GM18508 (cell line): ENCODE data around the gene CDPF1.

Experiments
- ATAC-seq: cut with Tn5 transposase; IDR thresholded peaks from one replicate; pipeline ENCODE4 v1.9.1; 2021; ENCODE audit warnings: moderate number of reproducible peaks; ENCODE audit not compliant: insufficient read depth, unreplicated experiment

CDPF1 gene, protein sequence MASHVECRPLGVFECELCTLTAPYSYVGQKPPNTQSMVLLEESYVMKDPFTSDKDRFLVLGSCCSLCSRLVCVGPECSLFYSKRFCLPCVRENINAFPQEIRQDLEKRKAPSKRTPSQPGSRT

DNA sequence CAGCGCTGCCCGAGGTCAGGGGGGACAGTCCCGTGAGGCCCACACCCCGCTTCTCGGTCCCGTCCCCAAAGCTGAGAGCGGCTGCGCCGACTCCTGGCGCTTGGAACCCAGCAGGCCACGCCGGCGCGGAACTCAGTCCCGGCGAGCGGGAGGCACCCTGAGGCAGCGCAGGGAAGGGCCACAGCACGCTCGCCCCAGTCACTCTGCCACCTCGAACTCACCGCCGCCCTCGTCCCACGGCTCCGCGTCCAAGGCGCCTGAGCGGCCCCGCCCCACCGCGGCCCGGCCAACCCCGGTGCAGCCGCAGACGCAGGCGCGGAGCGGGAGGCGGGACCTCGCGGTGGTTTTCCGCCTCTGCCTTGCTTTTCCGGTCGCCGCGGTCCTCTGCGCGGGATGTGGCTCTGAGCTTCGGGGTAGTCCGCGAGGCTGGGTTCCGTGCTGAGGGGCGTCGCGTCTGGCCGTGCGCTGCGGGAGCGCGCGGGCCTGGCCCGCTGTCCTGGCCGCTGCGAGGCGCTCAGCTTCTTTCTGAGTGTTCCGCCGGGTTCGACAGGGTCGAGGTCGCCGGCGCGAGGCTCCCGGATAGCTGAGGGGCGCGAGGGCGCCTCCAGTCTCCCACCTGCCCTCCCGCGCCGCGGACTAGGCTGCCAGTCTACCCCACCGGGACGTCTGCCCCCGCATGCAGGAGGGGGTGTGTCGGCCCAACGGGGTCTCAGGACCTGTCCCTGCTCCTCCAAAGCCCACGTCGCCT is at the start of gene CDPF1:
Gene CDPF1 (minus strand): TSS at position 259 of the 748 bp plus-strand sequence. CDS start 2,009 bp downstream, outside the sequence.
- peak; percentile 39 for ATAC-seq

DNA sequence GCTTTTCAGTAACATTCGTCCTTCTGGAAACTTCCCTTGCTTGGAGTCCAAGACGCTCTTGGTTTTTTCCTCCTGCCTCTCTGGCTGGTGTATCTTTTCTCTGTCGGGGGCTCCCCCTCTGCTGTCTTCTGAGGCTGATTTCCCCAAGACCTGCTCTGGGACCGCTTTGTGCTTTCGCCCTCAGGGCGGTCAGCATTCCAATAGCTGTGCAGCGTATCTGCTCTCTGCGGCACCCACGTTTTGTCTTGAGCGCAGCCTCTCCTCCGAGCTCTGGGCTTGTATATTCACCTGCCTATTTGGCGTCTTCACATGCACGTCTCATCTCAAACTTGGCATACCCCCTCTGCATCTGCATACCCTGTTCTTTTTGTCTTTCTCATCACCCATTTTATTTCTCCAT is 49.0 kb upstream of the CDPF1 start:
- ATAC-seq = no peak

DNA sequence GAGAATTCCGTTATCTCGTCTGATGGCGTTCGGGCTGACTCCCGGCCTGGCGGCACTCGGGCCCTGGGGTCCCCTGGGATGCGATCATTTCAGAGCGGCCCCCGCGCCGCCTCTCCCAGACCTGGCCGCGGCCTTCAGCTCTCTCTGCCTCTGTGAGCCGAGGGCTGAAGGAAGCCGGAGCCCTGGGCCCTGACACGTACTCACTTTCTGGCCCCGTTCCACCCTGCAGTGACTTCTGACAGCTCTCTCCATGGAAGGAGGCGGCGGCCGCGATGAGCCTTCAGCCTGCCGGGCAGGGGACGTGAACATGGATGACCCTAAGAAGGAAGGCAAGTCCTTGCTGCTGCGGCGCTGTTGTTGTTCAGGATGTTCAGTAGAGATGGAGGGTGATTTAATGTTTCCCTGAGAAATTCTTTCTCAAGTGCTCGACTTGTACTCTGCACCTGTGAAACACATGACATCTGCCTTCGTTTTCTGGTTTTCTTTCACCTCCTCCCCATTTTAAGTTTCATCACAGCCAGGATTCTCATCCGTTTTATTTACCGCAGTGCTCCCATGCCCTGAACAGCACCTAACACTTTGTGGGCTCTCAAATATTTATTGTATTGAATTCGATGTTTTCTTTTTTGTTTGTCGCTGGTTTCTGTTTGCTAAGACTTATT is 47.2 kb upstream of the CDPF1 start:
- ATAC-seq = no peak

DNA sequence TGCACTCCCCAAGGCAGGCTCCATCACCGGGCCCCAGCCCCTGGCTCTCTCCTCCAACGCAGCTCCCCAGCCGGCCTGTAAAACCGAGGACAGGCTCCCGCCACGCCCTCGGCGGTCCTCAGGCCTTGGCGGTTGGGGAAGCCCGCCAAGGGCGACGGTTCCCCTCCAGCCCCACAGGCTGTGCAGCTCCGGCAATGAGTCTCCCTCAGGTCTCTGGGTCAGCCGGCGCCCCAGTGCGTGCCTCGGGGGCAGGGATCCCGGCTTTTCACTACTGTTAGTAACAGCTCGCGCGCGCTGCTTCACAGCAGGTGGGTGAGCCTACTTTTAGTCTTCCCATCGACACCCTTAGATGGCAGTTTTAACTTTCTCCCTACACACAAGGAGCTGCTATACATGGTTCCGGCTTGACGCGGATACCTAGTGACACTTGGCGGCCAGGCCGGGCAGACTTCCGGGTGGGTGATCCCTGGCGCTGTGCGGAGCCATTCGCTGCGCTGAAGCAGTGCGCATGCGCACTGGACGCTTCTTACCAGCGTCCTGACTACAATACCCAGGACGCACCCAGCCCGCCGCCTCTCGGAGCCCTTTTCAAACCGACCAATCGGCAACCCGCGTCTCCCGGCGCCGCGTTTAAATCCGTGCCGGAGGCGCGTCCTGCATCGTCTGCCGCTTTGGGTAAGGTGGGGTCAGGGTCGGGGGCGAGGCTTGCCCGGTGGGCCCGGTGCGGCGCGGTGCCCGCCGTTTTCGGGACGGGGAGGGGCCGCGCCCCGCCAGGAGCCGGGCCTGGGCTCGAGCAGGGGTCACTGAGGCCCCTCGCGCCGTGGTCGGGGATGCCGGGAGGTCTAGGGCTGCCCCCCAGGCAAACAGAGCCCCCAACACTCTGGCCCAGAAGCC is 46.4 kb upstream of the CDPF1 start, which contains the start of gene GTSE1:
Gene GTSE1 (plus strand): TSS at position 614 of the 894 bp plus-strand sequence. CDS start 531 bp downstream, outside the sequence.
- peak; percentile 66 for ATAC-seq

DNA sequence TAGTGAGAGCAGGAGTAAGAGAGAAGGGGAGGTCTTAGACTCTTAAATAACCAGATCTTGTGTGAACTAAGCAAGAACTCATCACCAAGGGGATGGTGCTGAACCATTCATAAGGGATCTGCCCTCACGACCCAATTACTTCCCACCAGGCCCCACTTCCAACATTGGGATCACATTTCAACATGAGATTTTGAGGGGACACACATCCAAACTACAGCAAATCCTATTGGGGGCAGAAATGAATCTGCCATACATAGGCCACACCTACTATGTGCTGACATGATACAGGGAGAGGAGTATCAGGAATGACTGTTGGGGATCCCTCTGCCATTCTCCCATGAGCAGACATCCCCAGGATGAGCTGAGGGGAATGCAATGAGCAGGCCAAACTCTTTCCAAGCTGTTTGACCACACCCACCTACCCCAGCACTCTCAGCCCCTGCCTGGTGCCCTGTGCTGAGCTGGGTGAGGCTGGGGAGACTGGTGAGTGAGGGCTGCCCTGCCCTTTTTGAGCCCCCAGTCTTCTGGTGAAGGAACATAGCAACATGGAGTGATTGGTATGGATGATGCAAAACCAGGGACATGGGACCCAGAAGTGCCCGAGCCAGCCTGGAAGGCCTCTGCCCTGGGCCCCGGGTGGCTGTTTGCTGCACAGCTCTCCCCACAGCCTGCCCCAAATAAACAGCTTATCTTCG is 45.3 kb upstream of the CDPF1 start:
- no peak for ATAC-seq

DNA sequence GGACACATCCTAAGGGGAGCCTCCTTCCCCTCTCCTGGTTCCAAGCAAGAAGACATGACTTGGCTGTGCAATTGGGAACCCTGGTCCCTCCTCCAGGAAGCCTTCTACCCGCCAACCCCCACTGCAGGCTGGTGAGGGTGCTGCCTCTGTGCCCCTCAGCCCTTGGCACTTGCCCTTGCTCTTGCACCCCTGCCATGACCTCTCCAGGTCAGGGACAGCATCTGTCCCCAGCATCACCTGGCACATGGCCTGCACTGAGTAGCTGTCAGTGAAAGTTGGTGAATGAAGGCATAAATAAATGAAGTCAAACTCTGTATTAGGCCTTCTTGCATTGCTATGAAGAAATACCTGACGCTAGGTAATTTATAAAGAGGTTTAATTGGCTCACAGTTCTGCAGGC is 44.7 kb upstream of the CDPF1 start:
- ATAC-seq = no peak

DNA sequence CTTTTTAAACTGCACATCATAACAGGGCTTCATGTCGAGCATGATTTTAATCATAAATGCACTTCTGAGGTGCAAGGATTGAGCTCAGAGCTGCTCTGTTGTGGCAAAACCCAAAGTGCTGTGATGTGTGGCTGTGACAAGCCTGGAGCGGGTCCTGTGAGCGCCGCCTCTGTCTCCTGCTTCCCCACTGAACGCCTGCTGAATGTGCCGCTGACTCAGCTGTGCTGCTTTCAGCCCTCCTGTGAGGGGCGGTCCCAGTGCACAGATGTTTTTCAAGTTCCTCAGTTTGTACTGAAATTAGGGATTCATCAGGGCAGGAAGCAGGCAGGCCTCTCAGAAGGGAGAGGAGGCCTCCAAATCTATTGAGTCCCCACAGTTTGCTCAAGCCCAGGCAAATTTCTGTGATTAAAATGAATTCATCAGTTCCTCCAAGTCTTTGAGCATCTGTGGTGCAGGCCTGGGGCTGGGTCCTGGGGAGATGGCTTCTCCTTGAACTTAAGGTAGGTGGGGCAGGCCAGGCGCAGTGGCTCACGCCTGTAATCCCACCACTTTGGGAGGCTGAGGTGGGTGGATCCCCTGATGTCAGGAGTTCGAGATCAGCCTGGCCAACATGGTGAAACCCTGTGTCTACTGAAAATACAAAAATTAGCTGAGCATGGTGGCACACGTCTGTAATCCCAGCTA is 43.6 kb upstream of the CDPF1 start:
- no peak for ATAC-seq

DNA sequence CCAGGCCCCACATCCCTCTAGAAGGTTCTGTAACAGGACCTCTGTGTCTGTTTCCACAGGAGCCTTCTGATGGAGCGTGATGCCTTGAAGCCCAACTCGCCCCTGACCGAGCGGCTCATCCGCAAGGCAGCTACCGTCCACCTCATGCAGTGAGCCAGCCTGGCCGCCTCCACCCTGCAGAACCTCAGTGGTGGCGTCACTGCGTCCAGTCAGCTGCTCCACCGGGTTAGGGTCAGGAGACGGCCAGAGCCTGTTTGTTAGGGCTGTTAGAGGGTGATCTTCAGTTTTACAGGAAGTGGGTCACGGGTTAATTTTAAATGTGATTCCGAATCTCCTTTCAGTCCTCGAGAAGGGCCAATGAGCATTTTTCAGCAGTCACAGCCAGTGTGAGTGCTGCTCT is 42.6 kb upstream of the CDPF1 start:
- ATAC-seq = no peak

DNA sequence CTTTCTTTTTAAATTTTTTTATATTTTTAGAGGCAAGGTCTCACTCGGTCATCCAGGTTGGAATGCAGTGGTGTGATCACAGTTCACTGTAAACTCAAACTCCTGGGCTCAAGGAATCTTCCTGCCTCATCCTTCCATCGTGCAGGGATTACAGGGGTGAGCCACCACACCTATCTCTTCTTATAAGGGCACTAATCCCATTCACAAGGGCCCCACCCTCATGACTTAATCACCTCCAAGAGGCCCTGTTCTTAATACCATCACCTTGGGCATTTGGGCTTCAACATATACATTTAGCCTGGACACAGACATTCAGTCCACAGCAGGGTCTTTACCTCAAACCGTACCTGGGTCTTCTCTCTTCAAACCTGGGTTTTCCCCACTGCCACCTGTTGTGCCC is 42.1 kb upstream of the CDPF1 start:
- ATAC-seq = no peak

DNA sequence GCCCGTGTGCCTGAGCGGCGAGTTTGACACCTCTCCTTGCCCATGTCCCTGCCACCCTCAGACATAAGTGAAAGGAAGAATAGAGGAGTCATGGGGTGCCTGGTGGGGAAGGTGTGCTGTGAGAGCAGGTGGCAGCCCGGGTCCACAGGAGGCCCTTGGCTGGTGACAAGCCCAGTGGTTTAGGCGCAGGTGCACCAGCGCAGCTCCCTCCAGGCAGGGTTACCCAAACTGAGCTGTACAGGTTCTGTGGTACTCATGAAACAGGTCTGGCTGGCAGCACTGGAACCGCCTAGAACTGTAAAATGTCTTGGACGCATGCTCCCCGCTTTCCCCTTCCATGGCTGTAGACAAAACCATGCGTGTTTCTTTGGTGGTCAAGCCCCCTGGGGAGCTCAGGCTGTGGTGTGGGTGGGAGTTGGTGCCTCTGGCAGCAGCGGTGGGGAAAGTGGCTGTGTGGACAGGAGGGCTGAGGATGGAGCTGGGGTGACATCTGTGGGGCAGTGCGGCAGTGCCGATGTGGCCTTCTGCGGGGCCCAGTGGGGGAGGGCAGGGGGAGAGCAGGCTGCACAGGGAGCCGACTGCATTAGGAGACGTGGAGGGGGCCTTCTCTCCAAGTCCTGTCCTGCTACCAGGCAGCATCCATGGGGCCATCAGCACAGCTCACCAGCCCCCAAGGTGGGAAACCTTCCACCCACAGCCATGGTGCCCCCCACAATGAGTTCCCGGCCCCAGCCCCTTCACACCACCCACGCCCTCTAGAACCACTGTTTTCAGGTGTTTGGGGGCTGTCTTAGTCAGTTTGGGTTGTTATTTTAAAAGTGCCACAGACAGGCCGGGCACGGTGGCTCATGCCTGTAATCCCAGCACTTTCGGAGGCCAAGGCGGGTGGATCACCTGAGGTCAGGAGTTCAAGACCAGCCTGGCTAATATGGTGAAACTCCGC is 41.0 kb upstream of the CDPF1 start:
- ATAC-seq = no peak

DNA sequence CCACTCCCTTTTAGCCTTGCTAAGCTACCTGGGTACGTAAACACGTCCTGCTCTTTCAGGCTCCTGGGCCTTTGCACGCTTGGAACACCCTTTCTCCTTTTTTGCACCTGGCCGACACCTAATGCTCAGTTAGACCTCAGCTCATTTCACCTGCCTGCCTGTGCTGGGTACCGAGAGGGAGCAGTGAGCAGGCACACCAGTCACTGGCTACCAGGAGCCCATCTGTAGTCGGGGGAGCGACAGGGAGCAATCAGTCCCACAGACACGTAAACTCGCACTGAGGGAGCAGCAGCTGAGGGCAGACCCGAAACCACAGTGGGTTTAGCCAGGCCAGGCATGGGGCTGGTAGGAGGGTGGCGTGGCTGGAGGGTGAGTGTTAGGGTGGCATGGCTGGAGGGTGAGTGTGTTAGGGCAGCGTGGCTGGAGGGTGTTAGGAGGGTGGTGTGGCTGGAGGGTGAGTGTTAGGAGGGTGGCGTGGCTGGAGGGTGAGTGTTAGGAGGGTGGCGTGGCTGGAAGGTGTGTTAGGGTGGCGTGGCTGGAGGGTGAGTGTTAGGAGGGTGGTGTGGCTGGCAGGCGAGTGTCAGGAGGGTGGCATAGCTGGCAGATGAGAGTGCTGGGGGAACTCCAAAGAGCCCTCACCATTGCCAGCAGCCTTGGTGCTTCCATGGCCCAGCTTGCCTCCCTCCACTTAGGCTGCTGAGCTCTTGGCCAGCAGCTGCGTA is 40.2 kb upstream of the CDPF1 start:
- no peak for ATAC-seq

DNA sequence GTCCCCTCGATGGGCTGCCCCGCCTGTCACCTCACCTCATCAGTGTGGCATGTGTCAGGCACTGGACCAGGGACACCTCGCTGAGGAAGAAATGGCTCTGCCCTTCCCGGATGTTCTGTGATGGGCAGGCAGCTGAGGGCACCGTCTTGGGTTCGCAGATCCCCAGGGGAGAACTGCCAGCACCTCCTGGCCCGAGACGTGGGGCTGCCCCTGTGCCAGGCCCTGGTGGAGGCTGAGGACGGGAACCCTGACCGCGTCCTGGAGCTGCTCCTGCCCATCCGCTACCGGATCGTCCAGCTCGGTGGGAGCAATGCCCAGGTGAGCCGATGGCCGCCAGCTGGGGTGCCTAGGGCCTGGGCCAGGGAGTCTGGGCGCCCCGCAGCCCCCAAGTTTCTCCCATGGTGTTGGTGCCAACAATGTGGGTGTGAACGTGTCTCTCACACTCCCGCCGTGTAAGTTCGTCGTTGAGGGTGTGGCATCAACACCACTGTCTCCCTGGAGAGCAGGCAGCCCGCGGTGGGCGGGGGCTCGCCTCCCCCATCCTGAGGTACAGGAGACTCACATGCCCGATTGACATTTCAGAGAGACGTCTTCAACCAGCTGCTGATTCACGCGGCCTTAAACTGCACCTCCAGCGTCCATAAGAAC is 39.3 kb upstream of the CDPF1 start:
- ATAC-seq = no peak

DNA sequence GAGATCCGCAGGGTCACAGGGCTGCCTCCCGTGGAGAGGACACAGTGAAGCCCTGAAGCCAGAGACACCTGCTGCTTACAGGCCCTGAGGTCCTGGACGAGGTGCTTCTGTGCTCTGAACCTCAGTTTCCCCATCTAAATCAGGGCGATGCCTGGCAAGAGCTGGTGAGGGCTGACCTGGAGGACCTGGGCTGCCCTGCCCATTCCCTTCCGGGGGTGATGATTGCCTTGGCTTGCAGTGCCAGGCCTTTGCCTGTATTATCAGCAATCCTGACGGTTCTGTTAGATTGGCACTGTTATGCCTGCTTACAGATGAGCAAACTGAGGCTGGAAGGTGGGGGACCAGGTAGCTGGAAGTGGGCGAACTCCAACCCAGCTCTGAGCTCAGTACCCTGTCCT is 38.8 kb upstream of the CDPF1 start:
- ATAC-seq = no peak

DNA sequence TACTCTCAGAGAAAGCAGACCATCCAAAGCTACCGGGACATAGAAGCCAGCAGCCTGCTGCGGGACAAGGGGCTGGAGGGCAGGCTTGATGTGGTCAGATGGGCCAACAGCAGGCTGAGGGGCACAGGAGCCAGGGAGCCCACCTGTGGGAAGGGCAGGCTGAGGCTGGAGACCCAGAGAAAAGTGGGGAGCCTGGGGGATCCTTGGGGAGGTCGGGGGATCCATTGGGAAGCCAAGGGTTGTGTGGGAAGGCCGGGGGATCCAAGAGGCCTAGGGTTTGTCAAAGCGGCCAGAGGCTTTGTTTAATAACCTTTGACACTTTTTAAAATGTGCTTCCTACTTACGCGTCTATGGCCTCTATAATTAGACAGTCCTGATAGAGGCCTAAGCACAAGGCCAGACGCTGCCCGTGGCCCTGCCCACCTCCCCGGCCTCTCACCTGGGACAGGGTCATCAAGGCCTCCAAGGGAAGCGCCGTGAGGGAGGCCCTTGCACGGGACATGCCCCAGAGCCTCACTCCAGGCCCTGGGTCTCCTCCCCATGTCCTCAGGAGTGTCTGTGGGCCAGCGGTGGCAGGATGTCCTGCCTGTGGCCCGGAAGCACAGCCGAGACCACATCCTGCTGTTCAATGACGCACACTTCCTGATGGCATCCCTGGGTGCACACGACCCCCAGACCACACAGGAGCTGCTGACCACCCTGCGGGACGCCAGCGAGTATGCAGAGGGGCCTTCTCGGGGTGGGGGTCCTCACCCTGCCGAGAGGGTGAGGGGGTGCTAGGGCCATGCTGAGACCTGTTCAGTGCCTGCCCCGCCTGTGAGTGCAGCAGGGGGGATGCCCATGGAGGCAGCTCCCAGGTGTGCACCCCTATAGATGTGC is 38.0 kb upstream of the CDPF1 start:
- no peak for ATAC-seq

DNA sequence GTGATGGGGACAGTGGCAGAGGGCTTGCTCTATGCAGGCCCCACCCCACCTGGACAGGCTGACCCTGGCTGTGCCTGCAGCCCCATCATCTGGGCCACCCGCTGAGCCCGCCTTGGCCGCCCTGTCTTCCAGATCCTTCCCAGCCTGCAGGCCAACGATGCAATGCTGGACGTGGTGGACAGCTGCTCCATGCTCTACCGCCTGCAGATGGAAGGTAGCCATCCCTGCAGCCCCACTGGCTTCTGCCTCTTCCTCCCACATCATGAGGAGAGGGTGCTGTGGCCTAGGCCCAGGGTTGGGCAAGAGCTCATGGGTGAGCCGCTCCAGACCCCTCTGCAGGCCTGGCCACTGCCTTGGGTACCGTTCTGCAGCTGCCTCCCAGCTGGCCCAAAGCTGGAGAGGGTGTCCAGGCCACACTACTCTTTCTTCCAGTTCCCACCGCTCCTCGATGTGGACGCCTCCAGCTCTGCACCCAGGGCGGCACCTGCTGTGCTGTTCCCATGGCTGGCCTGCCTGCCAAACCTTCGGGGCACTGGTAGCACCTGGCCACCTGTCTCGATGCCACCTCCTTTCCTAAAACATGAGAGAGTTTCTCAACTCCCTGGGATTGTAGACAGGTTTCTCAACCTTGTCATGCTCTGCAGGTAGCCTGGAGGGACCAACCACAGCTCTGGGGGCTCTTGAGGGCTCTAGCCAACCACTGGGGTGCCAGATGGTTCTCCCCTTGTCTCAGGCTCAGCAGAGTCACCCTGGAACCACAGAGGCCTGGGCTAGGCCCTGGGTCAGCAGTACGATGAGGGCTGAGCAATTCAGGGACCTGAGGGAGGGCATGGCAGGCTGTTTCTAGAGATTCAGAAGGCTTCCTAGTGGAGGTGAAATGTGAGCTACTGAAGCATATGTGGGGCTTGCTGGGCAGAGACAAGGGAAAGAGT is 37.1 kb upstream of the CDPF1 start:
- no peak for ATAC-seq
